Ammon's horn (tissue), 1 donor: ENCODE measurements around the gene SLC30A5.

Experiments used
- DNase-seq: peaks from one replicate; pipeline ENCODE4 v3.0.0-alpha.2; 2016; ENCODE audit warnings: low spot score

SLC30A5 gene

DNA sequence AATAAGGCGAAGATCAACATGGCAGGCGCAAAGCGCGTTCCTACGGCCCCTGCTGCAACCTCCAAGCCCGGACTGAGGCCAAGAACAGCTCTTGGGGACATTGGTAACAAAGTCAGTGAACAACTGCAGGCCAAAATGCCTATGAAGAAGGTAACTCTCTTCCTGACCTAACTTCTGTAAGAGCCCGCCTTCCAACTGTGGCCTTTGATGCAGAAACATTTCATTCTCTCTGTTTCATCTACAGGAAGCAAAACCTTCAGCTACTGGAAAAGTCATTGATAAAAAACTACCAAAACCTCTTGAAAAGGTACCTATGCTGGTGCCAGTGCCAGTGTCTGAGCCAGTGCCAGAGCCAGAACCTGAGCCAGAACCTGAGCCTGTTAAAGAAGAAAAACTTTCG lies 74.1 kb downstream of the SLC30A5 start:
- DNase-seq: no peak

DNA sequence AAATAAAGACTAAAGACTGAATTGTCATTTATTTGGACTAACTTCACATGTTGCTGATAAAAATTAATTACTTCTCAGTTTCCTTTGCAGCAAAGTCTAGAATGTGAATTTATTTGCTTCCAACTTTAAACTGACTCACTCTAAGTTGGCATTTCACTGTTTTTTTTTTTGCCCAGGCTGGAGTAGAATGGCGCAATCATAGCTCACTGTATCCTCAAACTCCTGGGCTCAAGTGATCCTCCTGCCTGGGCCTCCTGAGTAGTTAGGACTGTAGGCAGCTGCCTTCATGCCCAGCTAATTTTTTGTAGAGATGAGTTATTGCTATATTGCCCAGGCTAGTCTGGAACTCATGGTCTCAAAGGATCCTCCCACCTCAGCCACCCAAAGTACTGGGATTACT lies 76.7 kb downstream of the SLC30A5 start:
- no peak for DNase-seq

DNA sequence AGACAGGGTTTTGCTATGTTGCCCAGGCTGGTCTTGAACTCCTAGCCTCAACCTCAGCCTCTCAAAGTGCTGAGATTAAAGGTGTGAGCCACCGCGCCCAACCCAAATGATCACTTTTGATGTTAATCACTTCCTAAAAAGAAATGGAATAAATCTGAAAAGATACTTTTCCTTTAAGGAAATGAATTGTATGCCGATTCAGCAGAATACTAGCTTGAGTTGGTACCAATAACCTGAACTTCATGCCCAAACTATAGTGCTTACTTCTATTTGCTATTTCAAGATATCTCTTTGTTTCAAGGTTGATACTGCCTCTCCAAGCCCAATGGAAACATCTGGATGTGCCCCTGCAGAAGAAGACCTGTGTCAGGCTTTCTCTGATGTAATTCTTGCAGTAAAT lies 77.2 kb downstream of the SLC30A5 start:
- no peak for DNase-seq
